Stimulated activated CD4-positive, alpha-beta T cell treated with anti-CD3 and anti-CD28 coated beads, Interleukin-4, amount 100 ng/mL, for 1 hour (primary cell): ENCODE data around the gene SLC36A3.
"Not testable (repeated sequence)": the region's sequence is repeated elsewhere in the genome, so short reads cannot be mapped to it uniquely, and the experiment has no call there.

ENCODE experiments used
- DNase-seq: peaks from one replicate; pipeline ENCODE4 v3.0.0-alpha.2; 2020

The SLC36A3 gene

GRCh38 chr5:151236888-151237287 lies 66.7 kb downstream of the SLC36A3 start:
- no peak for DNase-seq

DNA sequence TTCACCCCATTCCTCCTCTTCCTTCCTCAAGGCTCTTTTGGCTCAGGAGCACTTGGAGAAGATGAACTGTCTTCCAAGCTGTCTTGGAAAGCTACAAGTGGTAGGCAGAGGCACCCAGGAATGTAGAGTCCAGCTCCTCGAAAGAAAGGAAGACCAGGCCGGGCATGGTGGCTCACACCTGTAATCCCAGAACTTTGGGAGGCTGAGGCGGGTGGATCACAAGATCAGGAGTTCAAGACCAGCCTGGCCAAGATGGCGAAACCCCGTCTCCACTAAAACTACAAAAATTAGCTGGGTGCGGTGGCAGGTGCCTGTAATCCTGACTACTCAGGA lies 68.4 kb downstream of the SLC36A3 start:
- not testable (repeated sequence) for DNase-seq

DNA sequence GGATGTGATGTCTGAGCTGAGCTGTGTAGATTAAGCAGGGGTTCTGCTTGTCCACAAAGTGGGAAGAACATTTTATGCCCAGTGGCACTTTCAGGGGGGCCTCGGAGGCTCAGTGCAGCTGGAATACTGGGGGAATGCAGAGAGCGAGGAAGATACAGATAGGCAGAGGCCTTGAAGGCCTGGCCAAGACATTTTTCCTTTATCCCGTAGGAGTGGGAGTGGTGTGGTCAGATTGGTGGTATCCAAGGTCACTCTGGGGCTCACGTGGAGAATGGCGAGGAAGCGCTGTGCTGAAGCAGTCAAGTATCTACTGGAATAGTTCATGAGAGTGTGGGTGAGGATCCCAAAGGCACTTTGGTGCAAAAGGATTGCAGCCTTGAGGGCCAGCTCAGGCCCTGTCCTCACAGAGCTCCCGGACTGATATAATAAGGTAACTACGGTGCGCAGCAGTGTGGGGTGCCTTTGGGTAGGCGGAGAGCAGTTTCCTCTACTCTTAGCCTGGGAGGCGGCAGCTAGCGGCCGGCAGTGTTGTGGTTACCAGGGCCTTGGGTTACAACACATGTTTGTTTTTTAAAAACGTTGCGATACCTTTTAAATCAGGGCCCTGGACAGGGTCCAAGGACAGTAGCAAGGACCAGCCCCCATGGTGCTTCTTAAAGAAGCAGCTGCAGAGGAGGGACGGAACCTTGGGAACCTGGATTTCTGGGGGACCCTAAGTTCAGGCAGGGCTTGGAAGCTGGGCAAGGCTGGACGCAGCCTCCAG lies 68.9 kb downstream of the SLC36A3 start:
- DNase-seq, result peak; percentile 30

GRCh38 chr5:151233616-151234085 lies 69.9 kb downstream of the SLC36A3 start:
- DNase-seq, result no peak

GRCh38 chr5:151231359-151231758 lies 72.2 kb downstream of the SLC36A3 start:
- DNase-seq, result no peak

GRCh38 chr5:151230048-151230680 lies 73.4 kb downstream of the SLC36A3 start:
- DNase-seq, result no peak

- no peak for DNase-seq
Observed at GRCh38 chr5:151228986-151229385, 74.6 kb downstream of the SLC36A3 start.

GRCh38 chr5:151227918-151228447 lies 75.6 kb downstream of the SLC36A3 start:
- DNase-seq, result no peak
